GM21717 (cell line): ENCODE measurements around the gene FANCC.

Experiments used
- ATAC-seq: cut with Tn5 transposase; IDR thresholded peaks from one replicate; pipeline ENCODE4 v1.9.1; 2021; ENCODE audit warnings: mild to moderate bottlenecking, moderate library complexity; ENCODE audit not compliant: unreplicated experiment

FANCC gene

DNA sequence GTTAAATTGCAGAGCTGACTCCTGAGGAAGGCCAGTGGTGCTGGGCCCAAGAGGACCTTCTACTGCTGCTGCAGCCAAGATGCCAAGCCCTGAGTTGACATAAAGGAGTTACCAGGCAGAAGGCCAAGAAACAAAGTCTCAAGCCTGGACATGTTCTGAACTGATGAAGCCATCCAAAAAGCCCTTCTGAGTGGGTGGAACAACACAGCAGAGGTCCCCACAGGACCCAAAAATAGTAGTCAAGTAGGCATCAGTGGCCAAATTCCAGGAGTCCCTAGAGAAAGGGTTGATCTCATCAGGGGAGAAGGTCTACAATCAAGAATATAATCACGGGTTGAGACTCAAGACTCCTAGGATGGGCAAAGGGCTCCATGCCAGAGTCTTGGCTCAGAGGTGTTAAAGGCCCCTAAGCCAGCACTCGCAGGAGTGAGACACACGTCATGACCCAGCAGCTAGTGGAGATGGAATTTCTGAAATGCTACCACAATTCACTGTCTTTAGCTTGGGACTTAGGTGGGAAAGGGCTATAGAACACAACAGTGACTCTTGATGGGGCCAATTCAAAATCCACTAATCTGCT lies 119.7 kb downstream of the FANCC start:
- ATAC-seq: no peak

DNA sequence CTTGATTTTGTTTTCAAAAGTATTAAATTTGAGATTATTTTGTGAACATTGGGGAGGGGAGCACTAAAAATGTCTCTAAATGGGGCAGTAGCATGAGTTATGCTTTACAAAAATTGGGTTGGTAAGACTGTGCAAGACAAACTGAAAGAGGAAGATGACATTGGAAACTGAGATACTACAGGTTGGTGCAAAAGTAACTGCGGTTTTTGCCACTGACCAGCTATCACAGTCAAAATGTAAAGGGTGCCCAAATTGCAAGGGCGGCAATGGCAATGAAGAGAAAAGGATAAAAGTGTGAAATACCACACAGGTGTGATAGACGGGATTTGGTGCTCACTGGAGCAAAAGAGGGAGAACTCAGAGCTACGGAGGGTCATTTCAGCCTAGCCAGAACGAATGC lies 124.0 kb downstream of the FANCC start:
- no peak for ATAC-seq

DNA sequence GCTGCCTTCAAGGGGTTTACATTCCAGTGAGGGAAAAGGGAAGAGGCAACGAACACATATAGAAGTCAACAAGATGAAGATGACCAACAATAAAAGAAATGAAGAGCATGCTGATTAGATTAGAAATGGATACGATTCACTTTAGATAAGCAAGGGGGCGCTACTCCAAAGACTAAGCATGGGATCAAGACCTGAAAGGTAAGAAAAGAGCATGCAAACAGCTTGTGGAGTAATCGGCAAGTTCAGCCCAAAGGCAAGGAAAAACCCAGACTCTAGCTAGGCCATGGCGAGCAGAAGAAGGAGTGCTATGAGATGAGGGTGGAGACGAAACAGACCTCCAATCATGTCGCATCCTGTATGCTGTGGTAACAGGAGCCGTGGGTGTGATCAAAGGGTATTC lies 124.4 kb downstream of the FANCC start:
- no peak for ATAC-seq

DNA sequence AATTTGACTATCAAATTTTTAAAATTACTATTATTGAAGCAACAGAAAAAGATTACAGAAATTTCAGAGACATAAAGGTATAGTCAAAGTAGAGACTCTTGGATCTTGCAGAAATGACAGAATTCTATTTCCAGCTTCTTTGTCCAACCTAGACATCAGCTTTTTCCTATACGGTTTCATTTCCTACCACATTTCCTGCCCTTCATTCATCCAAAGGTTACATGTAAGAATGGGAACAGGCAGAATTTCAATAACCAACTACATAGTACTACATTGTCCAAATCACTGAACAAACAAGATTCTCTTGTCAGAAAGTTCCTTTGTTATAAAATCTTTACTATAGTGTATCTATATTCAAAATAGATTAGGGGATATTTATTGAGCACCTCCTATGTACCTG lies 124.9 kb downstream of the FANCC start:
- no peak for ATAC-seq

DNA sequence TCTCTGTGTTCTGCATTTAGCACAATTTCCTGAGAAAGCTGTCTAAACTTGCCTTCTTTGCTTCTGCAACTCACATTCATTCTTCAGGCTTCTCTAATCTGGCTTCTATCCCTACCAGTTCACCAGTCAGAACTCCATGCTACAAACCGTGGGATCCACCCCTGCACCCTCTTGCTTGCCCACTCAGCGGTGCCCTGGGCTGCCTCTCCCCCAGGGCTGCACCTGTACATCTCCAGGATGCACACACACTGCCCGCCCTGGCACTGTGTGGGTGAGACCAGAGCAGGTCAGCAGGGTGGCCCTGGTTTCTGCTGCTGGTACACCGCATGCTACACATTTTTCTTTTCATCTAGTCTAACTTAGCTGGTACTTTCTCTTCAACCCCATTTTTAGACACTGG lies 127.1 kb downstream of the FANCC start:
- no peak for ATAC-seq

DNA sequence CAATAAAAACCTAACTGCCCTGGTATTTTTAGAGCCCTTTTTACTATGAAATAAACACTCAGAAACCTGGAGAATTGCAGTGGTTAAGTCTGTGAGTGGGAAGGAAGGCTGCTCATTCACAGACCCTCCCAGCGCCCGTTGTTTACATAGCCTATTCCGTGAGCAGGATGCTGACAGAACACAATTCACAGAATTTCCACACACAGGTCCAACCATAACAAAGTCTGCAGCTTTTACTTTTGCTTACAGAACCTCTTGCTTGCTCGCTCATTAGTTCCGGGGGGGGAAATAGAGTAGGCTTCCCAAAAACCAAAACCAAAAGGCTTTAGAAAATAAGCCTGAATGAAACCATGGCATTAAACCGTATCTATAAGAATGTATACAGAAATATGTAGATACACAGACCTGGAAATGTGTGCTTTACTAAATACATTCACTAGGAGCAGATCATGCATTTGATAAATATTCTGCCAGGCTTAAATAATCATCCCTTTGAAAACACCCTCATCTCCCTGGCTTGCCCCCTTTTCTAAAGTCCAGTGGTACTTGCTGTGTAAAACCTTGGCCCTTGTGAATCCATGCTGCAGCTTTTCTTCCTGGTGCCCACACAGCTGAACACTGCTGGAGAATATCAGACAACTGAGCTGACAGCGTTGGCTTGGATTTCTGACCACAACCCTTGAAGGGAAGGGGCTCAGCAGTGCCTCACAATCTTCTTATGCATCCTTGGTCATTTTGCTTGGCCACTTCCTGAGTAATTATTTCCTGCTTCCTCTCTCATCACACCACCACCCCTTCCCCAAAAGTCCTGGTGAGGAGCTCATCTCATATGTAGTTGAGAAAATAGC lies 128.0 kb downstream of the FANCC start:
- ATAC-seq: no peak

DNA sequence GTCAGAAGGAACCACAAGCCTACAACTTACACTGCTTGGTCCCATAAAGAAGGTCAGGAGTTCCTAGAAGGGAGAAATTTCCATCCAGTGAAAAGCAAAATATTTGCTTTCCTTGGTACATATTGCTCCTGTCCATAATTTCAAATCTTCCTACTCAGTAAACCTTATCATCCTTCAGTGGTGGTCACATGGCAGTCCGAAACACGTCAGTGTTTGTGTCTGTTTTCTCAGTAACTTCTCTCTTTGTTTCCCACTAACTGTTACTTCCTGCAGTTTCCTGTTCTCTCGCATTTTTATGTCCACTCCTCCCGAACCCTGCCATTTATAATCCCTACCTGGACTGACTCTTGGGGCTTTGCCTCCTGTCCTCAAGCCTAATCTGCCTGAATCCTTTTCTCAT lies 129.1 kb downstream of the FANCC start:
- ATAC-seq: no peak

DNA sequence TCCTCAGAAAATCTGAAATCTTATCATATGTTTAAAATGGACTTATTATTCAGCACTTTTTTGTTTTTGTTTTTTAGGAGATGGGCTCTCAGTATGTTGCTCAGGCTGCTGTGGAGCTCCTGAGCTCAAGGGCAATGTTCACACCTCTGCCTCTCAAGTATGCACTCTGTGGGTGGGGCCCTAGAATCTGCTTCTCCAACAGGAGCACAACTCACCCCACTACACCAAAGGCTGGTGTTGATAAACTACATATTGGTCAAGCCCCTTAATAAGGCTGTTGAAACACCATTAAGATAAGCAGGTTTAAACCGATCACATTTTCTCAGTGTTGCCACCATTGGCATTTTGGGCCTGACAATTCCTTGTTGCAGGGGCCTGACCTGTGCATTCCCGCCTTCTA lies 131.6 kb downstream of the FANCC start:
- ATAC-seq: no peak

DNA sequence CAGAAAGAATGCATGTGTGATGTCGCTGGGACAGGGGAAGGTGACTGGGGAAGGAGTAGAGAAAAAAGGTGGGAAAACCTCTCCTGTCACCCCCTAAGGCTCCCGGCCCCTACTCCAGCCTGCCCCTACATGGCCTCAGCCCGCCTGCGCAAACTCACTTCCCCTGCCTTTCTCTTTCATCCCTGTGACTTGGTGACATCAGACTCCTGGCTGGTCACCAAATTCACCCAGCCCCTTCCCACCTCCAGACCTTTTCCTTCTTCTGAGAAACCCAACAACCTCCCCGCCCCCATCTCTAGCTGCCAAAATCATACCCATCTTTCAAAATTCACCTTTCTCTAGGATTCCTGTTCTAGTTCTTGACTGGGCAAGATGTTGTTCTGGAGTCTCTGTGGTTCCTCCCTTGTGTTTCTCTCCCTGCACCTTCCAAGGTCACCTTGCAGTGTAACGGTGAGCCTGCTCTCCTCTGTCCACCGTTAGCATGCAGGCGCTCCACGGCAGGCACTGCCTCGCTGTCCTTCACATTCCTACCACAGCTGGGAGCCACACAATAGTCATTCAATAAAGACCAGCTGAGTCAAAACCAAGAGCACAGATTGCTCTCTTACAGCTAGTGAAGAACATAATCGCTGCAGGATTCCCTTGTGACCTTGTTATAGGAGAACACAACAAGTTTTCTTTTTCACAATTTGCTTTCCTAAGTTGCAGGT lies 134.5 kb downstream of the FANCC start:
- ATAC-seq: no peak

DNA sequence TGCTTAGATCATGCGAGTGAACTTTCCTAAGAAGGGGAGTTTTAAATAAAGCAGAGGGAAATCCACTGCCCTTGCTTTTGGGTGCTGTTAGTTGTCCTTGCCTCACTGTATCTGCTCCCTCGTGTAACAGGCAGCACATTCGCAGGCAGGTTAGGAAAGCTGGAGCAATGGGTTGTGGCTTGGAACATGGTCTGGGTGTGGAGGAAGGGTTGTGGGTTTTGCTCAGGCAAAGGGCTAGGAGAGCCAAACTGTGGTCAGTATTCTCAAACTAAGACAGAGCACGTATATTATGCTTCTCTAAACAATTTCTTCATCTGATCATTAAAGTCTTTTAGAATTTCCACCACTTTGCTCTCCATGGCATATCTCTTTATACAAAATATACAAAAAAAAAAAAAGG lies 135.7 kb downstream of the FANCC start:
- no peak for ATAC-seq

DNA sequence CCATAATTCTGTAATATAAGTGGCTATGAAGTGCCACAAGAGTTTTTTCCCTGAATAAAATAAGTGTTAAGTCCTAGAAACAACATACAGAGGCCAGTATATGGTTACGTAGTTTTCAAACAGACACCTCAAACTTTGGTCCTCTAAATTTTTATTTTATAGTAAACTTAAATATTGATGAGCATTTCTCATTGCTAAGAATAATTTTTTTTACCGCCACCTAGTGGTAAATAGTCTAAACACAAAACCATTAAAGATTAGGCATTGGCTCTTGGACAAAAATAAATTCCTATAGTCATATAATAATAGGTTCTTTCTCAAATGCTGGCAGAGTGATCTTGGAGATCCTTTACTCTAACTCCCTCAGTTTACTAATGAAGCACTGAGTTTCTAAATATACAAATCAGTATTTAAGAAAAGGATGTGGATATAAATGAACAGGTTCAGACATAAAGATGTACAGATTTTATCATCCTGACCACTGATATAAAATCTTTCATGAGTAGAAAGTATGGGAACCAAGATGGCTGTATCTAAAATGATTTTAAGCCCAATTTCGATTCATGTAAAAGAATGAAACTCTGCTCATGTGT lies 136.2 kb downstream of the FANCC start:
- ATAC-seq: no peak

DNA sequence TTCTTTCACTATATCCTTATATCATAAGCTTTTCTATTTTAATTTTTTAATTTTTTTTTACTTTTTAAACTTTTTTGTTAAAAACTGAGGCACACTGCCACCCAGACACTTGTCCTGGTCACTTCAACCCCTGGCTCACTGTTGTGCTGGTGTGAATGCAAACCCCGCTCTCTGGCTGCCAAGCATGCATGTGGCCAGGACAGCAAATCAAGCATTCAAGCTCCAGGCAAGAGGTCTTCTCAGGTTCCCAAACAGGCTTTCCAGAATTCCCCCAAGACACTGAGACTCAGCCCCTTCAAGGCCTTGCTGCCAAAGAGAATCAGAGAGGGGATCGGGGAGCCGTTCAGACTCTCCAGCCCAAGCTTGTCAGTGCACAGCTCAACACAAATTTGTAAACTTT lies 139.9 kb downstream of the FANCC start:
- ATAC-seq: no peak

DNA sequence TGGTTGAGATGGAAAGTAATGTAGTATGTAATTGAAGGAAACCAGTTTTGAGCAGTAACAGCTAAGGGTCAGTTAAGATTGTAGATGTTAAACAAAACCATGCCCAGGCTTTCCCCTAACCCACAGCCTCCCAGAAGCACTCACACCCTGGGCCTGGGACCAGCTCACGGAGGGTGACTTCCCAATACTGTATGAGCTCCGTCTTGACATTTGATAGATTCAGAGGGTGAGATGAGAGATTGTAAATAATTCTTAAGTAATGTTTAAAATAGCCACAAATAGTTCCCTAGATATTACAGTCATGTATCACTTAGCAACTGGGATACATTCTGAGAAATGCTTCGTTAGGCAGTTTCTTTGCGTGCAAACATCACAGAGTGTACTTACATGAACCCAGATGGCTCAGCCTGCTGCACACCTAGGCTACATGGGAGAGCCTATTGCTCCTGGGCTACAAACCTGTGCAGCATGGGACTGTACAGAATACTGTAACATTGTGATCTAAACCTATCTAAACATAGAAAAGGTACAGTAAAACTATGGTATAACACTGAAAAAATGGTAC lies 140.7 kb downstream of the FANCC start:
- ATAC-seq: no peak

DNA sequence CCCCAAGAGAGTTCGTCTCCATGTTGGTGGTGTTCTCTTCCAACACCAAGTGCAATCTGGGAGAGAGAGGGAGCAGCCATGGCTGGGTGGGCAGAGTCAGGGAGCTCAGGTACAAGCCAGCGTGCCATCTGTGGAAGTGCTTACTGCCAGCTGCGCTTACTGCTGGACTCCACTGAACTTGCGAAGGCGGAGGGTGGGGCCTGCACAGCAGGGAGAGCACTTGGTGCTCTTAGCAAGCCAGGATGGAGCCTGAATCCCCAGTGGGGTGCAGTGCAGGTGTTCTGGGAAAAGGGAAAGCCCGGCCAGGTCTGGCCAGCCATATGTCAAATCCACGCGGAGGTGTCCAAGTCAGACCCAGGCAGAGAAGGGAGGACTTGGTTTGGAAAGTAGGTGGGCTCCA lies 142.0 kb downstream of the FANCC start:
- no peak for ATAC-seq

DNA sequence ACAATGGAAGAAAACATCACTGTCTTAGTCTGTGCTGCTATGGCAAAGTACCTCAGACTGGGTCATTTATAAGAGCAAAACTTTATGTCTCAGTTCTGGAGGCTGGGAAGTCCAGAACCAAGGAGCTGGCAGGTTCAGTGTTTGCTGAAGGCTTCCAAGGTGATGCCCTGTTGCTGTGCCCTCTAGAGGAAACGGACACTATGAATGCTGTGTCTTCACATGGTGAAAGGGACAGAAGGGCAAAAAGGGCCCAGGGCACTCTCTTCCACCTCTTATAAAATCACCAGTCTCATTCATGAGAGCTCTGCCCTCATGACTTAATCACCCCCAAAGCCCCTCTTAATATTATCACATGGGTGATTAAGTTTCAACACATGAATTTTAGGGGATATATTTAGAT lies 143.5 kb downstream of the FANCC start:
- no peak for ATAC-seq

DNA sequence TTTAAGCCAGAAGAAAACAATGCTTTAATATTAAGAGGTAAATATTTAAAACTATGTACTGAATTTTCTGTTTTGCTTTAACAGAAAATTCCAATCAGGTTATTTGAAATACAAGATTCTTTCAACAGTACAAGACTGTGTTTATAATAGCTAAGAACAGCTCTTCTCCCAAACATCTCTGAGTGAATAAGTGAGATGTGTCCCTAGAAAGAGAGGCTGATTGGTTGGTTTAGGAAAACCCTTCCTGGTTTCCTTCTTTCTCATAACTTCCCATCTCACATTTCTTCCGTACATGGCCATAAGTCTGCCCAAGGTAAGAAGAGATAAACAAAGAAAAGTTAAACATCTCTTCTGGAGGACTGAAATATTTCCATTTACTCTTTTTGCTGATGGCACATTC lies 145.9 kb downstream of the FANCC start:
- ATAC-seq: no peak

DNA sequence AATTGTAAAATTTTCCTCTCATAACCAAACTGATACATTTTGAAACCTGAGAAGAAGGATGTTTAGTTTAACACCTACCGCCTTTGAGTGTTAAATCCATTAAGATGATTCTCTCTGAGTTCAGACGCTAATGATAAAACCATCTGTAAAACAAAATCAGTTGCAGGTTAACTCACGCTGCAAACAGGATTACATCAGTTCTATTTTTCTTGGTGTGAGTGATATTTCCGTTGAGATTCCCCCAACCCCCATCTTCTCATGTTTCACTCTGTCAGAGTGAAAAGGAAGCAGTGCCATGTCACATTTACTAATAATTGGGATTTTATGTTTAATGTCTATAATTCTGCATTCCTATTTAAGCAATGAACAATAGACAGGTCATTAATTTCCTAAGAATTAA lies 146.5 kb downstream of the FANCC start:
- ATAC-seq: no peak

DNA sequence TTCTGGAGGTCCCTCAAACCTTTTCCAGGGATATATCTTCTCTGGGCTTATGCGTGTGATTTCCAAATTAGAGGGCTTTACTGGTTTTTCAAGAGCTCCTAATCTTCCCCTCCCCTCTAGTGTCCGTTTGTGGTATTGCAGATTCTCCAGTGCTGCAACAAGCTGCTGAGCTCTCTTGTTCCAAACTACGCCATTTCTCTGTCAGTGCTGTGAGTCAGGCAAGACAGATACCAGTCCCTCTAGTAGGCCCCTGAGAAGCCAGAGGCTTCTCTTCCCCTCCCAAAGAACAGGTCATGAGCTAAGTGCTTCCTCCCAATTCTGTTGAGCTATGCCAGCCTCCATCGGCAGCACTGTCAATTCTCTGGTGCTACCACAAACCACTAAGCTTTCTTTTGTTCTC lies 149.5 kb downstream of the FANCC start:
- ATAC-seq: no peak

DNA sequence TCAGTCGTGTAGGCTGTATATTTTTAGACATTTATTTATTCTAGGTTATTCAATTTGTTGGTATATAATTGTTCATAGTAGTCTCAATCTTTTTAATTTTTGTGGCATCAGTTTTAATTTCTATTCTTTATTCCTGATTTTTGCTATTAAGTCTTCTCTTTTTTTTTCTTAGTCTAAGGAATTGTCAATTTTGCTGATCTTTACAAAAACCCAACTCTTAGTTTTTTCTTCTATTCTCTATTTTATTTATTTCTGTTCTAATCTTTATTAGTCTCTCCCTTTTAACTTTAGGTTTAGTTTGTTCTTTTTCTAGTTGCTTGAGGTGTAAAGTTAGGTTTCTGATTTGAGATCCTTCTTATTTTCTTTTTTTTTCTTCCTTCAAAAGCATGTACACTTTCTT lies 152.5 kb downstream of the FANCC start:
- ATAC-seq: no peak

DNA sequence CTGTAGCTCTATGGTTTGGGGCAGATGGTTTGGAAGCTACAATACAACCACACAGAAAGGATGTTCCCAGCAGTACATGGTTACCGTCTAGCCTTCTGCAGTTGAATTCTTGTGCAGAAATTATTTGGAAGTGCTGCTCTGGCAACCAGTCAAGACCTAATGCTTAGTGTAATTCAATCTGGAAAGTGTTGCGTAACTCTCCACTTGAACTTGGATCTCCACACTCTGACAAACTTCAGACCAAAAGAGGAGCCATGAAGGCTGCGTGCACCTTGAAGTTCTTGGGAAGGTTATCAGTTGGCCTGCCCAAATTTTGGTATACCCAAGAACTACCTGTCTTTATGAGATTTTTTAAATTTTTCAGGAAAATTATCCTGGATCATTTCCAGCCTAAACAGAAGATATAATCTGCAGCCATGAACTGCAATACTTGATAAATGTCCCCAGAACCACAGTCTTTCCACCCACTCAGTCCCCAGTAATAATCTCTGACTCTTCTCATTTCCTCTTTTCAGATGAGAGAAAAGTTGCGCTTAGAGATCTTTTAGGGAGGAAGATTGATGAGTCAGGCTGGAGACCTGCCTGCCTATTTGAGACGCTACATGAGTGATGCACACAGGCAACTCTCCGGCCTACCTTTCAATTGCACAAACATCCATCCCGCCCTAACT lies 159.9 kb downstream of the FANCC start:
- peak; percentile 85 for ATAC-seq

DNA sequence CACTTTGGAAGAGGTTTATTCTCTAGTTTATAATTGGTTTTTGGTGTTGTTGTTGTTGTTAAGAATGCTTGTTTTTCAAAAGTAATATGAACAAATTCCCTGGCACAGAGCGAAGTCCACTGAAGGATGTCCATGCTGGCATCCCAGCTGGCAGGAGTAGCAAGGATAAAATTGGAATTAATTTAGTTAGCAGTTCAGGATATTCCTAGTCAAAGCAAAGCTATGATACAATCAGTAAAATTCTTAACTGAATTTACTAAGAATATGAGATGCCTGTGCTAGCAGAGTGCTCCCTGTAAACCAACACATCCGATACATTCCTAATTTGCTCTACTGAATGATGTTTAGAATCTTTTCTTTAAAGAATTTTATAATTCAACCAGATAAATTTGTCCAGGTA lies 161.4 kb downstream of the FANCC start:
- no peak for ATAC-seq
